ENCODE measurements around the gene MYL12B.
"Not testable (repeated sequence)": the region's sequence is repeated elsewhere in the genome, so short reads cannot be mapped to it uniquely, and the experiment has no call there.

MYL12B gene

GRCh38 chr18:3273042-3273441 lies 11.1 kb downstream of the MYL12B start:
- DNase-seq (ENCODE audit: insufficient read length, low spot score) (no peak), FAIRE-seq (no peak)
- no peak for TF ChIP-seq CTCF (IDR thresholded peaks at IDR 0.05; ENCODE audit: insufficient read depth, missing control alignments)

- DNase-seq (ENCODE audit: insufficient read length, low spot score); FAIRE-seq: not testable (repeated sequence)
These were observed 15.8 kb downstream of the MYL12B start for GRCh38 chr18:3277643-3278213.

GRCh38 chr18:3279201-3280185 lies 17.6 kb downstream of the MYL12B start:
- FAIRE-seq (no peak), DNase-seq (ENCODE audit: insufficient read length, low spot score) (no peak)
- TF ChIP-seq CTCF (IDR thresholded peaks at IDR 0.05; ENCODE audit: insufficient read depth, missing control alignments): no peak

GRCh38 chr18:3281456-3282400 lies 19.8 kb downstream of the MYL12B start:
- peak; percentile 51 for DNase-seq (ENCODE audit: insufficient read length, low spot score)

GRCh38 chr18:3283253-3283863 lies 21.4 kb downstream of the MYL12B start:
- FAIRE-seq (no peak), DNase-seq (ENCODE audit: insufficient read length, low spot score) (no peak)
- no peak for TF ChIP-seq CTCF (IDR thresholded peaks at IDR 0.05; ENCODE audit: insufficient read depth, missing control alignments)

More at GRCh38 chr18:3281456-3282400, 19.8 kb downstream of the MYL12B start:
- TF ChIP-seq CTCF (IDR thresholded peaks at IDR 0.05; ENCODE audit: insufficient read depth, missing control alignments): peak; percentile 75
- FAIRE-seq: peak; percentile 95

GRCh38 chr18:3283908-3284307 lies 22.0 kb downstream of the MYL12B start:
- no peak for TF ChIP-seq CTCF (IDR thresholded peaks at IDR 0.05; ENCODE audit: insufficient read depth, missing control alignments)
- no peak for FAIRE-seq
- no peak for DNase-seq (ENCODE audit: insufficient read length, low spot score)

- no peak for DNase-seq (ENCODE audit: insufficient read length, low spot score)
- no peak for TF ChIP-seq CTCF (IDR thresholded peaks at IDR 0.05; ENCODE audit: insufficient read depth, missing control alignments)
These were observed 22.6 kb downstream of the MYL12B start for GRCh38 chr18:3284501-3284900.

More at GRCh38 chr18:3284501-3284900, 22.6 kb downstream of the MYL12B start:
- FAIRE-seq: no peak

All from D721Med (cell line).